ENCODE data around the gene LHX6.

LHX6 gene

GRCh38 chr9:122228568-122229484 lies at the start of gene LHX6:
Gene LHX6 (minus strand): TSS chr9:122228957. CDS start chr9:122228740, 217 bp downstream.
- no peak for DNase-seq (ENCODE audit: low spot score)

GRCh38 chr9:122277285-122277897 lies 48.6 kb upstream of the LHX6 start:
- no peak for DNase-seq (ENCODE audit: low spot score)

- DNase-seq (ENCODE audit: low spot score), result no peak
Observed at GRCh38 chr9:122276096-122276495, 47.3 kb upstream of the LHX6 start.

- DNase-seq (ENCODE audit: low spot score), result no peak
Observed at GRCh38 chr9:122274055-122274454, 45.3 kb upstream of the LHX6 start.

GRCh38 chr9:122268041-122268814 lies 39.5 kb upstream of the LHX6 start:
- no peak for DNase-seq (ENCODE audit: low spot score)

- peak; percentile 43 for DNase-seq (ENCODE audit: low spot score)
Observed at GRCh38 chr9:122265149-122265915, 36.6 kb upstream of the LHX6 start.

- peak; percentile 89 for DNase-seq (ENCODE audit: low spot score)
Observed at GRCh38 chr9:122264360-122265148, 35.8 kb upstream of the LHX6 start, which contains the start of the genes MRRF and RBM18. Gene MRRF (plus strand): TSS chr9:122264882. CDS start chr9:122270892, 6,010 bp downstream. Gene RBM18 (minus strand): TSS chr9:122264840. CDS start chr9:122261492, 3,348 bp downstream.

- DNase-seq (ENCODE audit: low spot score), result no peak
Observed at GRCh38 chr9:122263699-122264349, 35.1 kb upstream of the LHX6 start.

- DNase-seq (ENCODE audit: low spot score), result no peak
Observed at GRCh38 chr9:122262073-122262472, 33.3 kb upstream of the LHX6 start.

GRCh38 chr9:122261469-122261881 lies 32.7 kb upstream of the LHX6 start:
- no peak for DNase-seq (ENCODE audit: low spot score)

GRCh38 chr9:122258886-122259415 lies 30.2 kb upstream of the LHX6 start:
- DNase-seq (ENCODE audit: low spot score), result no peak

- no peak for DNase-seq (ENCODE audit: low spot score)
Observed at GRCh38 chr9:122256206-122256605, 27.4 kb upstream of the LHX6 start.

- no peak for DNase-seq (ENCODE audit: low spot score)
Observed at GRCh38 chr9:122254761-122255160, 26.0 kb upstream of the LHX6 start.

GRCh38 chr9:122252796-122253195 lies 24.0 kb upstream of the LHX6 start:
- no peak for DNase-seq (ENCODE audit: low spot score)

GRCh38 chr9:122251351-122251750 lies 22.6 kb upstream of the LHX6 start:
- no peak for DNase-seq (ENCODE audit: low spot score)

GRCh38 chr9:122248448-122248865 lies 19.7 kb upstream of the LHX6 start:
- DNase-seq (ENCODE audit: low spot score), result no peak

GRCh38 chr9:122246666-122247065 lies 17.9 kb upstream of the LHX6 start:
- no peak for DNase-seq (ENCODE audit: low spot score)

GRCh38 chr9:122244349-122244748 lies 15.6 kb upstream of the LHX6 start:
- DNase-seq (ENCODE audit: low spot score), result no peak

GRCh38 chr9:122239722-122240121 lies 11.0 kb upstream of the LHX6 start:
- no peak for DNase-seq (ENCODE audit: low spot score)

- no peak for DNase-seq (ENCODE audit: low spot score)
Observed at GRCh38 chr9:122236681-122237080, 7.9 kb upstream of the LHX6 start.
